Panc1 (cell line): ENCODE data around the gene POLRMT. TPM values are rescaled to one million over a fixed set of nuclear protein-coding genes. Genes with fewer than 3 reads are reported as not detected.

ENCODE experiments used
- ATAC-seq: fragments of 200-7000 bp; cut with Tn5 transposase; 2 replicates; pipeline ENCODE4 v1.9.1; 2020; ENCODE audit warnings: mild to moderate bottlenecking, moderate library complexity
- BruUV-seq: library from RNA; stranded (reverse); fragments of 400-500 nt; replicated peaks from 2 replicates; lab custom pipeline; 2021; lab: Mats Ljungman, UMichigan
- CTCF ChIA-PET: fragments of 300-600 bp; sonication (Branson Sonifier 250); formaldehyde crosslinking; loops from one replicate; lab custom pipeline; 2022; ENCODE audit warnings: antibody characterized with exemption; lab: Charles Lee
- POLR2A ChIA-PET: fragments of 300-600 bp; sonication (Branson Sonifier 250); formaldehyde crosslinking; loops from one replicate; lab custom pipeline; 2022; ENCODE audit warnings: antibody characterized with exemption; lab: Charles Lee
- DNase-seq: peaks from one replicate; pipeline ENCODE4 v3.0.0-alpha.2; 2010; ENCODE audit warnings: low read depth, low spot score
- H3K27ac ChIP-seq: 2 replicates; pipeline ENCODE4 v1.5.1; 2011; ENCODE audit warnings: mild to moderate bottlenecking, low read length, inconsistent platforms
- H3K27me3 ChIP-seq: fragments of 200-500 bp; sonication (Bioruptor generic); 2 replicates; pipeline ENCODE4 v1.6.0; 2014; ENCODE audit warnings: low read length, inconsistent platforms; ENCODE audit not compliant: control insufficient read depth, insufficient read depth
- H3K36me3 ChIP-seq: fragments of 200-500 bp; sonication (Bioruptor generic); 2 replicates; pipeline ENCODE4 v1.5.1; 2014; ENCODE audit warnings: inconsistent platforms, mild to moderate bottlenecking, low read length, moderate library complexity; ENCODE audit not compliant: control insufficient read depth, insufficient read depth
- H3K4me1 ChIP-seq: 2 replicates; pipeline ENCODE4 v1.5.1; 2011; ENCODE audit warnings: inconsistent platforms, mild to moderate bottlenecking, low read length, moderate library complexity; ENCODE audit not compliant: control insufficient read depth, insufficient read depth
- H3K4me3 ChIP-seq, 2 experiments: 2 replicates each; pipeline ENCODE4 v1.5.1; 2011 to 2012; ENCODE audit warnings: low read depth in 2 of 2, low read length in 2 of 2, mild to moderate bottlenecking in 2 of 2, inconsistent platforms in 1 of 2, moderate library complexity in 1 of 2
- H3K9me3 ChIP-seq: fragments of 200-500 bp; sonication (Bioruptor generic); 2 replicates; pipeline ENCODE4 v1.5.1; 2014; ENCODE audit warnings: low read depth, mild to moderate bottlenecking, inconsistent platforms, low read length, moderate library complexity; ENCODE audit not compliant: control insufficient read depth, insufficient read depth
- CTCF ChIP-seq: fragments of 450-650 bp; IDR thresholded peaks from 2 replicates; pipeline ENCODE4 v1.5.1; 2017; ENCODE audit warnings: mild to moderate bottlenecking
- POLR2AphosphoS5 ChIP-seq: IDR thresholded peaks from 2 replicates; pipeline ENCODE4 v1.6.1; 2012; ENCODE audit warnings: mild to moderate bottlenecking, low read depth, low read length, moderate library complexity
- REST ChIP-seq, 2 experiments: IDR thresholded peaks; 2 replicates each; pipeline ENCODE4 v1.6.1; 2011 to 2012; ENCODE audit warnings: low read depth in 2 of 2, control low read depth in 1 of 2, low read length in 1 of 2, mild to moderate bottlenecking in 1 of 2, moderate library complexity in 1 of 2; ENCODE audit not compliant: insufficient read depth in 1 of 2
- SIN3A ChIP-seq: IDR thresholded peaks from 2 replicates; pipeline ENCODE4 v1.6.1; 2012; ENCODE audit warnings: low read depth, mild to moderate bottlenecking, low read length, moderate library complexity, borderline replicate concordance; ENCODE audit not compliant: insufficient read depth
- TCF7L2 ChIP-seq: IDR thresholded peaks from 2 replicates; pipeline ENCODE4 v1.6.1; 2011; ENCODE audit warnings: mild to moderate bottlenecking, low read depth, low read length, inconsistent platforms
- in situ Hi-C: cut with HindIII; loops from 2 replicates; pipeline ENCODE4 v1.10.0; 2016; ENCODE audit warnings: low sequenced_read_pairs, low pct_unique_long_range_greater_than_20kb
- intact Hi-C: fragments of 100-400 bp; cut with micrococcal nuclease; formaldehyde crosslinking; loops from one replicate; pipeline ENCODE4 v1.10.0; 2022; ENCODE audit not compliant: unreplicated experiment
- total RNA-seq: library from RNA; stranded (reverse); gene quantifications from one replicate; pipeline ENCODE4 v1.2.1, GENCODE V29; 2021; ENCODE audit not compliant: unreplicated experiment

Gene POLRMT
- total RNA-seq, 1 experiment from 2014 or later, result 56.0 TPM

- Histone ChIP-seq H3K27me3 (no peaks in the 10 kb centered on the region), H3K9me3 (no peaks in the 10 kb centered on the region), H3K27ac (no peak overlapping the region), H3K4me3 (no peak overlapping the region), H3K36me3 (peaks cover 8% of the 10 kb centered on the region; the same call in 1 of the 2 replicates), H3K4me1 (peaks cover 15% of the 10 kb centered on the region)
- ChIA-PET POLR2A (no interaction called here), CTCF (no interaction called here)
- no peak for ATAC-seq
- intact Hi-C loops (no loop called here), in situ Hi-C loops (no loop called here)
- TF ChIP-seq SIN3A, result no peak
- TF ChIP-seq REST (IDR thresholded peaks at IDR 0.05; ENCODE audit: insufficient read depth in 1 of 2, low read depth in 2 of 2, low read length in 1 of 2), result no peak
- TF ChIP-seq TCF7L2, result no peak
- TF ChIP-seq CTCF, result no peak
- TF ChIP-seq POLR2AphosphoS5, result no peak
- DNase-seq, result no peak
- BruUV-seq, result no TSS peak
Measured at GRCh38 chr19:576768-577438, 56.4 kb downstream of the POLRMT start.

GRCh38 chr19:575527-576506 is 57.5 kb downstream of the POLRMT start:
- Histone ChIP-seq H3K27ac (peak overlapping the region; percentile 23; the same call in 1 of the 2 replicates), H3K9me3 (no peaks in the 10 kb centered on the region), H3K4me1 (peaks cover 10% of the 10 kb centered on the region), H3K36me3 (peaks cover 8% of the 10 kb centered on the region; the same call in 1 of the 2 replicates), H3K4me3 (peak overlapping the region; percentile 87 to 94), H3K27me3 (no peaks in the 10 kb centered on the region)
- intact Hi-C loops (no loop called here), in situ Hi-C loops (no loop called here)
- ChIA-PET CTCF (interaction anchor here (0.7 kb wide), 2 partner anchors 8 to 25 kb away, joined by 4 read pairs; no protein-coding TSS in a partner anchor), POLR2A (interaction anchor here (0.5 kb wide), 1 partner anchor 14 kb away, joined by 3 read pairs; no protein-coding TSS in a partner anchor)
- TF ChIP-seq CTCF (no peak), REST (IDR thresholded peaks at IDR 0.05; ENCODE audit: insufficient read depth in 1 of 2, low read depth in 2 of 2, low read length in 1 of 2) (no peak), SIN3A (no peak), POLR2AphosphoS5 (no peak), TCF7L2 (no peak)
- DNase-seq (no peak), ATAC-seq (no peak)
- BruUV-seq, result no TSS peak
